GM18502 (cell line): ENCODE results near the gene FCHSD2.

ENCODE experiments used
- ATAC-seq: cut with Tn5 transposase; IDR thresholded peaks from one replicate; pipeline ENCODE4 v1.9.1; 2021; ENCODE audit warnings: mild to moderate bottlenecking; ENCODE audit not compliant: unreplicated experiment, poor library complexity

FCHSD2 gene

GRCh38 chr11:72856551-72857345, 285.4 kb downstream of the FCHSD2 start:
- ATAC-seq = no peak

GRCh38 chr11:72856065-72856464, 286.1 kb downstream of the FCHSD2 start:
- no peak for ATAC-seq

GRCh38 chr11:72851726-72852125, 290.4 kb downstream of the FCHSD2 start:
- no peak for ATAC-seq

GRCh38 chr11:72850832-72851231, 291.3 kb downstream of the FCHSD2 start:
- no peak for ATAC-seq

GRCh38 chr11:72848846-72849466, 293.2 kb downstream of the FCHSD2 start:
- no peak for ATAC-seq

GRCh38 chr11:72844356-72844755, 297.8 kb downstream of the FCHSD2 start:
- ATAC-seq = no peak

GRCh38 chr11:72842653-72843330, 299.3 kb downstream of the FCHSD2 start:
- ATAC-seq = no peak

- no peak for ATAC-seq
These were observed 300.0 kb downstream of the FCHSD2 start for GRCh38 chr11:72842126-72842525.

GRCh38 chr11:72841397-72841796, 300.7 kb downstream of the FCHSD2 start:
- ATAC-seq = no peak

- no peak for ATAC-seq
These were observed 301.3 kb downstream of the FCHSD2 start for GRCh38 chr11:72840780-72841179.

GRCh38 chr11:72838691-72839305, 303.3 kb downstream of the FCHSD2 start:
- ATAC-seq = no peak

GRCh38 chr11:72836111-72836510, 306.0 kb downstream of the FCHSD2 start:
- ATAC-seq = no peak

GRCh38 chr11:72834905-72835304, 307.2 kb downstream of the FCHSD2 start:
- ATAC-seq = no peak

- no peak for ATAC-seq
These were observed 308.2 kb downstream of the FCHSD2 start for GRCh38 chr11:72833811-72834493.

- no peak for ATAC-seq
These were observed 308.9 kb downstream of the FCHSD2 start for GRCh38 chr11:72833083-72833733.

- no peak for ATAC-seq
These were observed 309.6 kb downstream of the FCHSD2 start for GRCh38 chr11:72832301-72833082.

GRCh38 chr11:72831521-72832300, 310.4 kb downstream of the FCHSD2 start:
- ATAC-seq = no peak

GRCh38 chr11:72829884-72830533, 312.1 kb downstream of the FCHSD2 start:
- ATAC-seq = no peak
